ENCODE results near the gene FAM199X. TPM values are rescaled to one million over a fixed set of nuclear protein-coding genes. Genes with fewer than 3 reads are reported as not detected.

The FAM199X gene
- total RNA-seq, 1 experiment from 2014 or later: 19.1 TPM

- TF ChIP-seq CTCF (IDR thresholded peaks at IDR 0.05; ENCODE audit: insufficient read depth in 1 of 2, low read depth in 1 of 2, low read length in 1 of 2, severe bottlenecking in 1 of 2, unreplicated experiment in 1 of 2): no peak
- POLR2A ChIA-PET: no interaction called here
- Mint-ChIP-seq H3K4me3 (ENCODE audit: unreplicated experiment) (no peak overlapping the region), H3K9me3 (ENCODE audit: unreplicated experiment) (no peaks in the 10 kb centered on the region), H3K27me3 (ENCODE audit: insufficient read depth, unreplicated experiment) (no peaks in the 10 kb centered on the region), H3K36me3 (ENCODE audit: insufficient read depth, unreplicated experiment) (peaks cover 19% of the 10 kb centered on the region), H3K27ac (ENCODE audit: unreplicated experiment) (no peak overlapping the region), H3K4me1 (ENCODE audit: low read depth, unreplicated experiment) (no peaks in the 10 kb centered on the region)
- intact Hi-C loops (cut with micrococcal nuclease; ENCODE audit: unreplicated experiment): no loop called here
- no peaks in the 10 kb centered on the region for H3K27me3 ChIP-seq (replicated peaks; ENCODE audit: control insufficient read depth, insufficient read depth, low read length)
- no peak for DNase-seq
- no peaks in the 10 kb centered on the region for H3K9me3 ChIP-seq
- H3K4me1 ChIP-seq: no peaks in the 10 kb centered on the region
- CTCF ChIA-PET: no interaction called here
- no peaks in the 10 kb centered on the region for H3K36me3 ChIP-seq (ENCODE audit: control insufficient read depth, insufficient read depth, low read length)
- H3K4me3 ChIP-seq (ENCODE audit: low read depth, low read length): no peak overlapping the region
- no TSS peak for BruUV-seq (replicated peaks)
These were observed 17.4 kb downstream of the FAM199X start for GRCh38 chrX:104183685-104184084.

- intact Hi-C loops (cut with micrococcal nuclease; ENCODE audit: unreplicated experiment): no loop called here
- Histone ChIP-seq H3K36me3 (ENCODE audit: control insufficient read depth, insufficient read depth, low read length) (no peaks in the 10 kb centered on the region), H3K9me3 (no peaks in the 10 kb centered on the region), H3K4me3 (ENCODE audit: low read depth, low read length) (no peak overlapping the region), H3K27me3 (replicated peaks; ENCODE audit: control insufficient read depth, insufficient read depth, low read length) (no peaks in the 10 kb centered on the region), H3K4me1 (no peaks in the 10 kb centered on the region)
- Mint-ChIP-seq H3K4me1 (ENCODE audit: low read depth, unreplicated experiment) (no peaks in the 10 kb centered on the region), H3K4me3 (ENCODE audit: unreplicated experiment) (no peak overlapping the region), H3K36me3 (ENCODE audit: insufficient read depth, unreplicated experiment) (peaks cover 23% of the 10 kb centered on the region), H3K27ac (ENCODE audit: unreplicated experiment) (no peak overlapping the region), H3K27me3 (ENCODE audit: insufficient read depth, unreplicated experiment) (no peaks in the 10 kb centered on the region), H3K9me3 (ENCODE audit: unreplicated experiment) (no peaks in the 10 kb centered on the region)
- BruUV-seq (replicated peaks): no TSS peak
- POLR2A ChIA-PET: no interaction called here
- no peak for DNase-seq
- TF ChIP-seq CTCF (IDR thresholded peaks at IDR 0.05; ENCODE audit: insufficient read depth in 1 of 2, low read depth in 1 of 2, low read length in 1 of 2, severe bottlenecking in 1 of 2, unreplicated experiment in 1 of 2): no peak
- CTCF ChIA-PET: no interaction called here
These were observed 21.7 kb downstream of the FAM199X start for GRCh38 chrX:104187931-104188330.

GRCh38 chrX:104189837-104190236 lies 23.6 kb downstream of the FAM199X start:
- Histone ChIP-seq H3K9me3 (no peaks in the 10 kb centered on the region), H3K36me3 (ENCODE audit: control insufficient read depth, insufficient read depth, low read length) (no peaks in the 10 kb centered on the region), H3K4me3 (ENCODE audit: low read depth, low read length) (no peak overlapping the region), H3K4me1 (no peaks in the 10 kb centered on the region), H3K27me3 (replicated peaks; ENCODE audit: control insufficient read depth, insufficient read depth, low read length) (no peaks in the 10 kb centered on the region)
- CTCF ChIA-PET: no interaction called here
- no peak for TF ChIP-seq CTCF (IDR thresholded peaks at IDR 0.05; ENCODE audit: insufficient read depth in 1 of 2, low read depth in 1 of 2, low read length in 1 of 2, severe bottlenecking in 1 of 2, unreplicated experiment in 1 of 2)
- intact Hi-C loops (cut with micrococcal nuclease; ENCODE audit: unreplicated experiment): loop anchor here (10.0 kb wide), 1 partner anchor 155 kb away; no protein-coding TSS in a partner anchor
- Mint-ChIP-seq H3K4me1 (ENCODE audit: low read depth, unreplicated experiment) (no peaks in the 10 kb centered on the region), H3K9me3 (ENCODE audit: unreplicated experiment) (no peaks in the 10 kb centered on the region), H3K36me3 (ENCODE audit: insufficient read depth, unreplicated experiment) (peaks cover 18% of the 10 kb centered on the region), H3K4me3 (ENCODE audit: unreplicated experiment) (no peak overlapping the region), H3K27me3 (ENCODE audit: insufficient read depth, unreplicated experiment) (no peaks in the 10 kb centered on the region), H3K27ac (ENCODE audit: unreplicated experiment) (no peak overlapping the region)
- BruUV-seq (replicated peaks): no TSS peak
- POLR2A ChIA-PET: no interaction called here
- no peak for DNase-seq
